Gastrocnemius medialis (tissue), 4 donors: ENCODE results near the gene HK2.

Experiments used
- POLR2A ChIP-seq, 2 donors: fragments of 450-650 bp; IDR thresholded peaks; one replicate each; pipeline ENCODE4 v1.6.1; 2017; ENCODE audit warnings: antibody characterized with exemption in 2 of 2, mild to moderate bottlenecking in 2 of 2, moderate library complexity in 2 of 2
- TF ChIP-seq, protein P1 (sequence below), 5 experiments: fragments of 450-650 bp in 3 of 5; fragments of 200-600 bp in 2 of 5; sonication (generic) in 2 of 5; IDR thresholded peaks in 4 of 5; conservative IDR thresholded peaks in 1 of 5; 1 replicate in 4 of 5; 2 replicates in 1 of 5; pipeline ENCODE4 v1.5.1; 2016 to 2019; ENCODE audit warnings: antibody characterized with exemption in 5 of 5, mild to moderate bottlenecking in 3 of 5, moderate library complexity in 3 of 5

DNA sequence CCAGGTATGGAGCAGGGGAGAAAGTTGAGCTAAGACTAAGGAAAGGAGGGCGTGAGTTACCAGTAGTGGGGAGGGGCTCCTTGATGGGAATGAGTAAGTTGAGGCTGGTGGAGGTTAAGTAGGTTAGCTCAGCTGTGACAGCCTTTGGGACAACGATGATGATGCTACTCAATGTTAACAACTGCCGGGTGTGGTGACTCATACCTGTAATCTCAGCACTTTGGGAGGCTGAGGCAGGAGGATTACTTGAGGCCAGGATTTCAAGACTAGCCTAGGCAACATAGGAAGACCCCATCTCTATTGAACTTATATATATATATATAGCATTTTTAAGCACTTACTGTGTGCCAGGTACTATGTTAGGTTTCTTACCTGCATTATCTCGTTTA lies 48.4 kb downstream of the HK2 start:
- TF ChIP-seq, protein P1, sequence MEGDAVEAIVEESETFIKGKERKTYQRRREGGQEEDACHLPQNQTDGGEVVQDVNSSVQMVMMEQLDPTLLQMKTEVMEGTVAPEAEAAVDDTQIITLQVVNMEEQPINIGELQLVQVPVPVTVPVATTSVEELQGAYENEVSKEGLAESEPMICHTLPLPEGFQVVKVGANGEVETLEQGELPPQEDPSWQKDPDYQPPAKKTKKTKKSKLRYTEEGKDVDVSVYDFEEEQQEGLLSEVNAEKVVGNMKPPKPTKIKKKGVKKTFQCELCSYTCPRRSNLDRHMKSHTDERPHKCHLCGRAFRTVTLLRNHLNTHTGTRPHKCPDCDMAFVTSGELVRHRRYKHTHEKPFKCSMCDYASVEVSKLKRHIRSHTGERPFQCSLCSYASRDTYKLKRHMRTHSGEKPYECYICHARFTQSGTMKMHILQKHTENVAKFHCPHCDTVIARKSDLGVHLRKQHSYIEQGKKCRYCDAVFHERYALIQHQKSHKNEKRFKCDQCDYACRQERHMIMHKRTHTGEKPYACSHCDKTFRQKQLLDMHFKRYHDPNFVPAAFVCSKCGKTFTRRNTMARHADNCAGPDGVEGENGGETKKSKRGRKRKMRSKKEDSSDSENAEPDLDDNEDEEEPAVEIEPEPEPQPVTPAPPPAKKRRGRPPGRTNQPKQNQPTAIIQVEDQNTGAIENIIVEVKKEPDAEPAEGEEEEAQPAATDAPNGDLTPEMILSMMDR (IDR thresholded peaks at IDR 0.05 in 4 of 5, conservative IDR thresholded peaks at IDR 0.05 in 1 of 5) = no peak
- TF ChIP-seq POLR2A (IDR thresholded peaks at IDR 0.05) = no peak
